ENCODE results near the gene ZNF556.

Gene ZNF556

DNA sequence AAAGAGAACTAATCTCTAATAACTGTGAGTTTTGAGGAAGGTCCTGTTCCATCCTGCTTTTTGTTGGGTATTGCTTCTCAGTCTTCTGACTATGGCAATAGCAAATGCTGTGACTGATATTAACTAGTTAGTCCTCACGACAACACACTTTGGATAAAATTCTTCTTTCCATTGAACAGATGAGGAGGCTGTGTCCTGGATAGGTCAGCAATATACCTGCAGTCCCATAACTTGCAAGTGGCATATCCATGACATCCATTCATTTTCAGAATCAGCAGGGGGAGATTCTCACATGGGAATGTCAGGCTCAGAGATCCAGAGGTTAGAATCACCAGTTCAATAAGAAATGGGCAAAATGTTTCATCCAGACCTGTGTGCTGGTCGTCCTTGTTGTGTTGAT is 40.1 kb upstream of the ZNF556 start:
- no peak for DNase-seq (ENCODE audit: low spot score)
- no peak overlapping the region for H3K4me3 ChIP-seq
- no peak overlapping the region for H3K27ac ChIP-seq
- TF ChIP-seq, protein P1, sequence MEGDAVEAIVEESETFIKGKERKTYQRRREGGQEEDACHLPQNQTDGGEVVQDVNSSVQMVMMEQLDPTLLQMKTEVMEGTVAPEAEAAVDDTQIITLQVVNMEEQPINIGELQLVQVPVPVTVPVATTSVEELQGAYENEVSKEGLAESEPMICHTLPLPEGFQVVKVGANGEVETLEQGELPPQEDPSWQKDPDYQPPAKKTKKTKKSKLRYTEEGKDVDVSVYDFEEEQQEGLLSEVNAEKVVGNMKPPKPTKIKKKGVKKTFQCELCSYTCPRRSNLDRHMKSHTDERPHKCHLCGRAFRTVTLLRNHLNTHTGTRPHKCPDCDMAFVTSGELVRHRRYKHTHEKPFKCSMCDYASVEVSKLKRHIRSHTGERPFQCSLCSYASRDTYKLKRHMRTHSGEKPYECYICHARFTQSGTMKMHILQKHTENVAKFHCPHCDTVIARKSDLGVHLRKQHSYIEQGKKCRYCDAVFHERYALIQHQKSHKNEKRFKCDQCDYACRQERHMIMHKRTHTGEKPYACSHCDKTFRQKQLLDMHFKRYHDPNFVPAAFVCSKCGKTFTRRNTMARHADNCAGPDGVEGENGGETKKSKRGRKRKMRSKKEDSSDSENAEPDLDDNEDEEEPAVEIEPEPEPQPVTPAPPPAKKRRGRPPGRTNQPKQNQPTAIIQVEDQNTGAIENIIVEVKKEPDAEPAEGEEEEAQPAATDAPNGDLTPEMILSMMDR (IDR thresholded peaks at IDR 0.05) = no peak

DNA sequence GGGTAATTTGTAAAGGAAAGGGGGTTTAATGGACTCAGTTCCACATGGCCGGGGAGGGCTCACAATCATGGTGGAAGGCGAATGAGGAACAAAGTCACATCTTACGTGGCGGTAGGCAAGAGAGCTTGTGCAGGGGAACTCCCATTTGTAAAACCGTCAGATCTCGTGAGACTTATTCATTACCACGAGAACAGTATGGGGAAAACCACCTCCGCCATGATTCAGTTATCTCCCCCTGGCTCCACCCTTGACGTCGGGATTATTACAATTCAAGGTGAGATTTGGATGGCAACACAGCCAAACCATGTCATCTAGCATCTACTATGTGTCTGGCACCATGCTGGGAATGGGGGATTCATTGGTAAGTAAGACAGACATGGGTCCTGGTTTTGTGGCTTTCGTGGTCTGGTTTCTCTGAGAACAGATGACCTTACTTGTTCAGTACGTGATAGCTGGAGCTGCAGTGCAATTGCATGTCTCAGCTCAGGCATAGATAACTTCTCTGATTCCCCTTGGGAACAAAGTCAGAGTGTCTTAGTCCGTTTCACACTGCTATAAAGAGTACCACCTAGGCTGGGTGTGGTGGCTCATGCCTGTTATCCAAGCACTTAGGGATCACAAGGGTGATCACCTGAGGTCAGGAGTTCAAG is 39.2 kb upstream of the ZNF556 start:
- no peak for DNase-seq (ENCODE audit: low spot score)
- no peak overlapping the region for H3K4me3 ChIP-seq
- TF ChIP-seq, protein P1 (IDR thresholded peaks at IDR 0.05) = no peak
- no peak overlapping the region for H3K27ac ChIP-seq

DNA sequence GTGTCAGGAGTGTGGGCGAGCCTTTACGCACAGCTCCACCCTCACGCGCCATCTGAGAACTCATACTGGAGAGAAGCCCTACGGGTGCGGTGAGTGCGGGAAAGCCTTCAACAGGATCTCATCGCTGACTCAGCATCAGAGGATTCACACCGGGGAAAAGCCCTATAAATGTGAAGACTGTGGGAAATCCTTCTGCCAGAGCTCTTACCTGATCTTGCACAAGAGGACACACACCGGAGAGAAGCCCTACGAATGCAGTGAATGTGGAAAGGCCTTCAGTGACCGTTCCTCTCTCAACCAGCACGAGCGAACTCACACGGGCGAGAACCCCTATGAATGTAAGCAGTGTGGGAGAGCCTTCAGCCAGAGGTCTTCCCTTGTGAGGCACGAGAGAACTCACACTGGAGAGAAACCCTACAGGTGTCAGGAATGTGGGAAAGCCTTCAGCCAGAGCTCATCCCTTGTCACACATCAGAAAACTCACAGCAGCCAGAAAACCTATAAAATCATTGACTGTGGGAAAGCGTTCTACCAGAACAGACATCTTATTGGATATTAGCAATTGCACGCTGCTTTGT is 32.8 kb upstream of the ZNF556 start:
- no peak for DNase-seq (ENCODE audit: low spot score)
- Histone ChIP-seq H3K27ac (no peak overlapping the region), H3K4me3 (peak overlapping the region; percentile 41)
- TF ChIP-seq, protein P1 (IDR thresholded peaks at IDR 0.05) = no peak

DNA sequence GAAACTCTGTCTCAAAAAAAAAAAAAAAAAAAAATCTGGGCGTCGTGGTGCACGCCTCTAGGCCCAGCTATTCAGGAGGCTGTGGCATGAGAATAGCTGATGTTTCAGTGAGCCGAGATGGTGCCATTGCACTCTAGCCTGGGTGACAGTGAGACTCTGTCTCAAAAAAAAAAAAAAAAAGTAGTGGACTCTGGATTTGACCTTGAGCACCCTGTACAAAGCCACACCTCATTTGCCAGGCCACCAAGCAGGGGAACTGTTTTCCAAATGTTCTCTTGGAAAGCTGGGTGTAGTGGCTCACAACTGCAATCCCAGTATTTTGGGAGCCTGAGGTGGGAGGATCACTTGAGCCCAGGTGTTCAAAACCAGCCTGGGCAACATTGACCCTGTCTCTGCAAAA is 29.7 kb upstream of the ZNF556 start:
- DNase-seq (ENCODE audit: low spot score) = no peak
- Histone ChIP-seq H3K27ac (no peak overlapping the region), H3K4me3 (no peak overlapping the region)
- TF ChIP-seq, protein P1 (IDR thresholded peaks at IDR 0.05) = no peak

DNA sequence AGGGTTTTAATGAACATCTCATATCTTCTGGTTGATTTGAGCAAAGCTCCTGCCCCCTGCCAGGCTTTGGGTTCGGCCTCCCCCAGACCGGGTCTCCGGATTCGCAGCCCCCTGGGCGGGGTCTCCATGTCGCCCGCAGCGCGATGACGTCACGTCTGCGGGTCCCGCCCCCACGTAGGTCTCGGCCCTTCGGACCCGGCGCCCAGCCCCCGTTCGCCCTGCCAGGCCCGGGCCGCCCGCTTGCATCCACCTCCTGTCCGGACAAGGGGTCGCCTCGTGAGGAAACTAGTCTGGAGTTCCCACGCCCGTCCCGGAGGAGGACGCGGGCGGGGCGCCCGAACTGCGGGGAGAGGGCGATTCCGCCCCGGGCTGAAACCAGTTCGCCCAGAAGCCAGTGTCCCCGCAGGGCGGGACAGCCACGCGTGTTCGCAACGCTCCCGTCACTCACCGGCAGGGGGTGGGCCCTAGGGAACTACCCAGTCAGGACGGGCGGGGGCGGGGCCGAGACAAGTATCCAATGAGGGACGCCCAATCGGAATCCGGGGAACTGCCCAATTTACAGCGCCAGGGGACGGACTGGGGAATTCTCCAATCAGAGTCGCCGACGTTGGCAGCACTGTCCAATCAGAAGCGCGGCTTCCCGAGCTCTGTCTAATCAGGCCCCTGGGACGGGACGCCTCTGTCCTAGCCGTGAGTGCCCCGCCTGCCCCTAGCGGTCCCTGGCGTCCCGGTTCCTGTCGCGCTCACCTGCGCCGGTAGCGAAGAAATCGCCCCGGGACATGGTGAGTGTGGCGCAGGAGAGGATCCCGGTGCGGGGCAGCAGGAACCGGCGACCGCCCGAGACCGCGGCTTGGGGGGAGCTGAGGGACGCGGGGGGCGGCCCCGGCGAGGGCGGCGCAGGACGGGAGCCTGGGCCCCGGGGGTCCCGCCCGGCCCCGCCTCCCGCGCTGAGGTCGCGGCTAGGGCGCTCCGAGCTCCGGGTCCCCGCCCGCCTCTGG is 26.0 kb upstream of the ZNF556 start, which contains the start of gene ZNF555:
Gene ZNF555 (plus strand): TSS at position 682 of the 998 bp plus-strand sequence. CDS start 98 bp downstream, at position 780.
- peak within 1 kb of the TSS; percentile 92 to 99 for H3K27ac ChIP-seq
- peak; percentile 100 for DNase-seq (ENCODE audit: low spot score)
- H3K4me3 ChIP-seq = peak within 1 kb of the TSS; percentile 88
- TF ChIP-seq, protein P1 (IDR thresholded peaks at IDR 0.05) = peak; percentile 60

DNA sequence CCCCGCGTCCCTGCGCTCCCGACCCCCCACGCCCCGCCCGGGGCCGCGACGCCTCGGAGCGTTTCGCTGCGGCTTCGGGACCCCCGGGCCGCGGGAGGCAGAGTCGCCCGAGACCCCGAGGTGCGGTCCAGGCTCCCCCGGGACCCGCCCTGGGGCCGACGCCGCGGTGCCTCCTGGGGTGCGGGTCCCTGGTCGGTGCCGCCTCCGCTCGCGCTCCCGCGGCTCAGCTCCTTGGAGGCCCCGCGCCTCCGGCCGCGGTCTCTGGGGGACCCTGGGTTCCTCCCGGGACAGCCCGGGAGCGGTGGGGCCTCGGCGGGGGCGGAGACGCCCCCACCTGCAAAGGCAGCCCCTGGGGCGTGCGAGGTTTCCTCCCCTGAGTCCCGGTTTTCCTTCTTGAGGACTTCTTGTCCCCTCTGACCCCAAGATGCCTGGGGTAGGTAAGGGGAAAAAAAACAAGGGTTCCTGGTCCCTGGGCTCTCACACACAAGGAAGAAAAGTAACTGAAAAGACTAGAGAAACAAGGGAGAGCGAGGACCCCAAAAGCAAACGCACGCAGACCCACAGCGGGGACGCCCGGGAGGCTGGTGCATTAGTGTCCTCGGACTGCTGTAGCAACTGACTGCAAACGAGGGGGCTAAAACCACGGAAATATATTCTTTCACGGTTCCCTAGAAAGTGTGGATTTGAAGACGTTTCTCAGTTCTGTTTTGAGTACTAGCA is 25.1 kb upstream of the ZNF556 start:
- no peak for DNase-seq (ENCODE audit: low spot score)
- Histone ChIP-seq H3K4me3 (peak overlapping the region; percentile 88), H3K27ac (peak overlapping the region; percentile 92 to 99)
- TF ChIP-seq, protein P1 (IDR thresholded peaks at IDR 0.05) = no peak
